HG03175 (cell line): Measurements from ENCODE around the gene DCAF15.
"Not testable (repeated sequence)": the region's sequence is repeated elsewhere in the genome, so short reads cannot be mapped to it uniquely, and the experiment has no call there.

ENCODE experiments used
- ATAC-seq: cut with Tn5 transposase; IDR thresholded peaks from one replicate; pipeline ENCODE4 v1.9.1; 2021; ENCODE audit warnings: mild to moderate bottlenecking, moderate library complexity; ENCODE audit not compliant: unreplicated experiment

The DCAF15 gene

DNA sequence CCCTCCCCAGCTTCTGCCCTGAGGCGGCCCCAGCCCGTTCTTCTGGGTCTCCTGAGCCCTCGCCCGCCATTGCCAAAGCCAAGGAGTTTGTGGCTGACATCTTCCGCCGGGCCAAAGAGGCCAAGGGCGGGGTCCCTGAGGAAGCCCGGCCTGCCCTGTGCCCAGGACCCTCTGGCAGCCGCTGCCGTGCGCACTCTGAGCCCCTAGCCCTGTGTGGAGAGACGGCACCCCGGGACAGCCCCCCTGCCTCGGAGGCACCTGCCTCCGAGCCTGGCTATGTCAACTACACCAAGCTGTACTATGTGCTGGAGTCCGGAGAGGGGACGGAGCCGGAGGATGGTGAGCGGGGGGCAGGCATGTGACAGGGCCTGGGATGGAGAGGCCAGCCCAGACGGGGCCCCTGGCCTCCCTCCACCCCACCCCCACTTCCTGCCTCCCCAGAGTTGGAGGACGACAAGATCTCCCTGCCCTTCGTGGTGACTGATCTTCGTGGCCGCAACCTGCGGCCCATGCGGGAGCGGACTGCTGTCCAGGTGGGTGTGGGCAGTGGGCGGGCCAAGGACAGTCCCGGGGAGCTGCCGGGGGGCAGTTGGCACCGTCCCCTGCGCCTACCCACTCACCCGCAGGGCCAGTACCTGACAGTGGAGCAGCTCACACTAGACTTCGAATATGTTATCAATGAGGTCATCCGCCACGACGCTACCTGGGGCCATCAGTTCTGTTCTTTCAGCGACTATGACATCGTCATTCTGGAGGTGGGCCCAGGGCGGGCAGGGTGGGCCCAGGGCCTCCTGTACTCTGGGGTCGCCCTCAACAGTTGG, 7.0 kb downstream of the DCAF15 start:
- no peak for ATAC-seq

DNA sequence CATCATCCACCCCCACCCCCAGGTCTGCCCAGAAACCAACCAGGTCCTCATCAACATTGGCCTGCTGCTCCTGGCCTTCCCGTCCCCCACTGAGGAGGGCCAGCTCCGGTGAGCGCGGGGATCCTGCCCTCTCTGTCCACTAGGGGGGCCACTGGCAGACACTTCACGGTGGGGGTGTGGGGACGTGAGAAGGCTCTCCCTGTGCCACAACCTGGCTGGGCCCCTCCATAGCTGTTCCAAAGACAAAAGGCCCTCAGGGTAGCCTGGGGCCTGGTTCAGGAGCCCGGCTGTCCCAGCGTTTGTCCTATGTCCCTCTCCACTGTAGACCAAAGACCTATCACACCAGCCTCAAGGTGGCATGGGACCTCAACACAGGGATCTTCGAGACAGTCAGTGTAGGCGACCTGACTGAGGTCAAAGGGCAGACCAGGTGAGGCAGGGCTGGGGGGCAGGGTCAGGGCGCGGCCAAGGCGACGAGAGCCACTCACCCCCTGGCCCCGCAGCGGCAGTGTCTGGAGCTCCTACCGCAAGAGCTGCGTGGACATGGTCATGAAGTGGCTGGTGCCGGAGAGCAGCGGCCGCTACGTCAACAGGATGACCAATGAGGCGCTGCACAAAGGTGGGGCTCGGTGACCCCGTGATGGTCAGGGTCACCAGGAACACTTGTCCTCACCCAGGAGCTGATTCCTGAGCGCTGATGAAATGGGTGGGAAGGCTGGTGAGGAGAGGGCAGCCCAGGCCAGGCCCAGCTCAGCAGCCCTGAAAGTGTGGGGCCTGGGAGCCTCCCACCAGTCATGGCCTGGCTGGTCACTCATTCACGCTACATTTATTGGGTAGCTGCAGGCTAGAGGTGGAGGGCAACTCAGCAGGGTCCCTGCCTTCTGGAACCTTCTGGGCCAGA, 7.9 kb downstream of the DCAF15 start:
- ATAC-seq: no peak

- ATAC-seq: no peak
Observed at GRCh38 chr19:13960863-13961784, 8.8 kb downstream of the DCAF15 start.

- no peak for ATAC-seq
Observed at GRCh38 chr19:13961826-13962698, 9.8 kb downstream of the DCAF15 start.

- ATAC-seq: no peak
Observed at GRCh38 chr19:13962699-13963602, 10.6 kb downstream of the DCAF15 start.

- ATAC-seq: no peak
Observed at GRCh38 chr19:13963603-13964105, 11.3 kb downstream of the DCAF15 start.

DNA sequence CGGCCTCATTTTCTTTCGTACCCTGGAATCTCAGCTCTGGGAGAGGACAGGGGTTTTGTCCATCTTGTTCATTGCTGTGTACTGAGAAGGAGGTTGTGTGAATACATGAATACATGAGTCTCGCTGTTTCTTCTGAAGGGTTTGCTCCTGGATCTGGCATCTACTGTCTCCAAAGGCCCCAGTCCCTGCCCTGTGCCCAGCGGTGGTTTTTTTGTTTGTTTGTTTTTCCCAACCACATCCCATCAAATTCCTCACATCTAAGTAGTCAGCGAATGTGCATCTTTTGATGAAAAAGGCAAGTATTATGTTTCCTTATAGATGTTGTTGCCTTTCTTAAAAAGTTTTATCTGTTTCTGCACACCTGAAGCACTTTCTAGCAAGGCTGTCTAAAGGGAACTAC, 12.5 kb downstream of the DCAF15 start:
- no peak for ATAC-seq

DNA sequence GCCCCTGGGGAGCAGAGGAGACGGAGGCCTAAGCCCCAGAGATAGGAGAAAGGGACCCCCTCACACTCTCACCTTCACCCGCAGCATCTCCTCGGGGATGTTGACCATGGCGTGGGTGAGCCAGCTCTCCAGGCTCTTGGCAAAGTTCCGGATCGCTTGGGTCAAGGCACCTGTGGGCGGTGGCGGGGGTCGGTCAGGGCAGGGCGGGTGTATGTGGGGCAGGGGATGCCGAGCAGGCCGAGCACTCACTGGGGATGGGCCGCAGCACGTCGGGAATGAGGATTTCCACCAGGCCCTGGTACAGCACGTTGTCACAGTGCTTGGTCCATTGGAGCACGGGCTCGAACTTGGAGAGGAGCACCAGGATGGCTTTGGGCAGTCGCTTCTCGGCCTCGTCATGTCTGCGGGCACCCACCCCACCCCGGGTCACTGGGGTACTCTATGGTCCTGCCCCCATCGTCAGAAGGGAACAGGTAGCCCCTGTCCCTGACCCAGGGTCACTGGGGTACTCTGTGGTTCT, 13.1 kb downstream of the DCAF15 start:
- ATAC-seq: no peak

- ATAC-seq: no peak
Observed at GRCh38 chr19:13965926-13966683, 13.8 kb downstream of the DCAF15 start.

GRCh38 chr19:13966684-13967128, 14.4 kb downstream of the DCAF15 start:
- ATAC-seq: no peak

- ATAC-seq: not testable (repeated sequence)
Observed at GRCh38 chr19:13967206-13967605, 14.9 kb downstream of the DCAF15 start.

- ATAC-seq: no peak
Observed at GRCh38 chr19:13968383-13968935, 16.1 kb downstream of the DCAF15 start.

DNA sequence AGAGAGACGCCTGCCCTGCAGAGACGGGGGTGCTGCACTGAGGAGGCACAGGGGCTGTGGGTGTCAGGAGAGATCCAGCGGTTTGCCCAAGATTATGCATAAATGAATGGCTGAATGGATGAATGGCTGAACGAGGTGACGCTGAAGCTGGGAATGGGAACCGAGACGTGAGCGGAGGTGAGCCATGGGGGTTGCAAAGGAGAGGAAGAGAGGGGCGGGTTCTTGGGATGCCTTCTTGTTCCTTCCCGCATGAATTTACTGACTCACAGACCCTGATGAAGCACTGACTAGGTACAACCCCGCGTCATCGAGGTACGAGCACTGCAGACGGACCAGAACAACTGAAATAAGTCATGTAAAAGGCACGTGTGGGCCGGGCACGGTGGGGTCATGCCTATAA, 16.7 kb downstream of the DCAF15 start:
- no peak for ATAC-seq

GRCh38 chr19:13969897-13970296, 17.6 kb downstream of the DCAF15 start:
- ATAC-seq: no peak

DNA sequence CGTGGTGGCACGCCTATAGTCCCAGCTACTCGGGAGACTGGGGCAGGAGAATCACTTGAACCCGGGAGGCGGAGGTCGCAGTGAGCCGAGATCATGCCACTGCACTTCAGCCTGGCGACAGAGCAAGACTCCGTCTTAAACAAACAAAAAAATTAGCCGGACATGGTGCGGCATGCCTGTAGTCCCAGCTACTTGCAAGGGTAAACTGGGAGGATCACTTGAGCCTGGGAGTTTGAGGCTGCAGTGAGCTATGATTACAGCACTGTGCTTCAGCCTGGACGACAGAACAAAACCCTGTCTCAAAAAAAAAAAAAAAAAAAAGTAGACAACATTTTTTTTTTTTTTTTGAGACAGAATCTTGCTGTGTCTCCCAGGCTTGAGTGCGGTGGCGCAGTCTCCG, 19.6 kb downstream of the DCAF15 start:
- ATAC-seq: not testable (repeated sequence)

- no peak for ATAC-seq
Observed at GRCh38 chr19:13972368-13973155, 20.3 kb downstream of the DCAF15 start.
